K562 (cell line): Measurements from ENCODE around the gene PRSS22. TPM values are rescaled to one million over a fixed set of nuclear protein-coding genes. Genes with fewer than 3 reads are reported as not detected.

Source experiments
- ARID2 ChIP-seq: fragments of 450-650 bp; IDR thresholded peaks from 2 replicates; pipeline ENCODE4 v1.6.1; 2017; ENCODE audit warnings: antibody characterized with exemption, mild to moderate bottlenecking
- CBFA2T3 ChIP-seq: fragments of 450-650 bp; IDR thresholded peaks from 2 replicates; pipeline ENCODE4 v1.6.1; 2017
- DDX20 ChIP-seq: fragments of 450-650 bp; IDR thresholded peaks from 2 replicates; pipeline ENCODE4 v1.6.1; 2016; ENCODE audit warnings: missing genetic modification characterization, low read depth, mild to moderate bottlenecking, missing compliant biosample characterization, moderate library complexity
- ESRRA ChIP-seq: fragments of 450-650 bp; IDR thresholded peaks from 2 replicates; pipeline ENCODE4 v1.6.1; 2014; ENCODE audit warnings: low read depth, mild to moderate bottlenecking, moderate library complexity, borderline replicate concordance
- ETV6 ChIP-seq, 3 experiments: fragments of 150-350 bp in 1 of 3; sonication (generic) in 1 of 3; formaldehyde crosslinking in 1 of 3; IDR thresholded peaks; 2 replicates each; pipeline versions ENCODE4 v1.6.1 to v1.8.0; 2014 to 2022; ENCODE audit warnings: borderline replicate concordance in 2 of 3, low read depth in 2 of 3, antibody characterized with exemption in 1 of 3, low read length in 1 of 3, mild to moderate bottlenecking in 1 of 3, missing genetic modification reagents in 1 of 3
- ILK ChIP-seq: fragments of 450-650 bp; IDR thresholded peaks from 2 replicates; pipeline ENCODE4 v1.6.1; 2016; ENCODE audit warnings: missing genetic modification characterization, low read depth, mild to moderate bottlenecking, missing compliant biosample characterization, moderate library complexity, borderline replicate concordance
- MBD2 ChIP-seq: sonication (generic); IDR thresholded peaks from 2 replicates; pipeline ENCODE4 v1.6.1; 2016; ENCODE audit warnings: low read depth, borderline replicate concordance
- NR1H2 ChIP-seq: sonication (generic); formaldehyde crosslinking; IDR thresholded peaks from 2 replicates; pipeline ENCODE4 v1.4.0; 2020; ENCODE audit warnings: mild to moderate bottlenecking, missing genetic modification reagents
- POLR2A ChIP-seq: fragments of 450-650 bp; conservative IDR thresholded peaks from 2 replicates; pipeline ENCODE4 v1.6.1; 2016
- POLR2AphosphoS5 ChIP-seq: IDR thresholded peaks from 2 replicates; pipeline ENCODE4 v1.6.1; 2011; ENCODE audit warnings: mild to moderate bottlenecking, low read depth, low read length, moderate library complexity; ENCODE audit not compliant: control insufficient read depth, insufficient read depth
- POLR2H ChIP-seq: IDR thresholded peaks from 2 replicates; pipeline ENCODE4 v1.6.1; 2016; ENCODE audit warnings: missing genetic modification characterization, low read depth, mild to moderate bottlenecking, control low read depth, missing compliant biosample characterization, moderate library complexity
- SIN3A ChIP-seq, 2 experiments: fragments of 150-350 bp in 1 of 2; IDR thresholded peaks; 2 replicates each; pipeline ENCODE4 v1.6.1; 2011 to 2016; ENCODE audit warnings: borderline replicate concordance in 2 of 2, low read depth in 2 of 2, low read length in 2 of 2, mild to moderate bottlenecking in 2 of 2, moderate library complexity in 2 of 2; ENCODE audit not compliant: control insufficient read depth in 1 of 2
- SIX5 ChIP-seq, 2 experiments: IDR thresholded peaks; 2 replicates each; pipeline ENCODE4 v1.6.1; 2011; ENCODE audit warnings: low read length in 2 of 2, borderline replicate concordance in 1 of 2, low read depth in 1 of 2, mild to moderate bottlenecking in 1 of 2, moderate library complexity in 1 of 2; ENCODE audit not compliant: insufficient read depth in 1 of 2
- SMAD1 ChIP-seq: fragments of 150-350 bp; IDR thresholded peaks from 2 replicates; pipeline ENCODE4 v1.6.1; 2014; ENCODE audit warnings: low read length, low read depth; ENCODE audit not compliant: partially characterized antibody
- STAT5B ChIP-seq: fragments of 250-450 bp; sonication (Bioruptor Pico); IDR thresholded peaks from 2 replicates; pipeline ENCODE4 v1.8.0; 2021; ENCODE audit warnings: mild to moderate bottlenecking, inconsistent platforms
- ZNF121 ChIP-seq: sonication (generic); formaldehyde crosslinking; conservative IDR thresholded peaks from 2 replicates; pipeline ENCODE4 v1.8.0; 2022; ENCODE audit warnings: missing genetic modification reagents
- ZNF232 ChIP-seq: sonication (generic); formaldehyde crosslinking; IDR thresholded peaks from 2 replicates; pipeline ENCODE4 v1.8.0; 2022; ENCODE audit warnings: mild to moderate bottlenecking, missing genetic modification reagents
- ZNF354B ChIP-seq: fragments of 250-450 bp; sonication (Bioruptor Pico); IDR thresholded peaks from 2 replicates; pipeline ENCODE4 v1.4.0; 2020
- ZNF444 ChIP-seq: fragments of 250-450 bp; sonication (Bioruptor Pico); IDR thresholded peaks from 2 replicates; pipeline ENCODE4 v1.4.0; 2020; ENCODE audit warnings: mild to moderate bottlenecking, moderate library complexity
- ZNF740 ChIP-seq, 3 experiments: fragments of 200-800 bp in 1 of 3; sonication (Bioruptor generic) in 1 of 3; sonication (generic) in 1 of 3; formaldehyde crosslinking in 1 of 3; IDR thresholded peaks; 2 replicates each; pipeline versions ENCODE4 v1.6.1 to v1.8.0; 2016 to 2022; ENCODE audit warnings: mild to moderate bottlenecking in 2 of 3, missing compliant biosample characterization in 2 of 3, missing genetic modification characterization in 2 of 3, missing genetic modification reagents in 1 of 3
- polyA plus RNA-seq, 8 experiments: library from polyadenylated mRNA; depleted of rRNA in 4 of 8; stranded (reverse) in 5 of 8; unstranded in 3 of 8; fragments of >200 nt; fragmentation: Nextera tagmentation in 2 of 8; fragmentation: Illumina TruSeq in 1 of 8; extraction: Ambion mirVana in 2 of 8; extraction: Trizol in 1 of 8; gene quantifications; 2 replicates each; pipeline versions ENCODE4 v1.2.1 to v1.2.3, GENCODE V29; 2011 to 2014; ENCODE audit warnings: inconsistent platforms in 1 of 8, missing spikeins in 1 of 8
- total RNA-seq, 7 experiments: library from RNA; depleted of rRNA in 6 of 7; stranded (reverse); fragments of >200 nt in 6 of 7; fragmentation: Illumina TruSeq in 2 of 7; extraction: Trizol in 2 of 7; gene quantifications; 2 replicates each; pipeline versions ENCODE4 v1.2.1 to v1.2.3, GENCODE V29; 2011 to 2021; ENCODE audit warnings: low replicate concordance in 1 of 7
- TF ChIP-seq, protein P1 (sequence below): fragments of 450-650 bp; IDR thresholded peaks from 2 replicates; pipeline ENCODE4 v1.6.1; 2016; ENCODE audit warnings: low read depth, mild to moderate bottlenecking, moderate library complexity
- TF ChIP-seq, protein P2 (sequence below): fragments of 250-450 bp; sonication (Bioruptor Pico); IDR thresholded peaks from 2 replicates; pipeline ENCODE4 v1.6.1; 2021; ENCODE audit warnings: mild to moderate bottlenecking
- TF ChIP-seq, protein P3 (sequence below): fragments of 250-450 bp; sonication (Bioruptor Pico); IDR thresholded peaks from 2 replicates; pipeline ENCODE4 v1.5.0; 2020; ENCODE audit warnings: mild to moderate bottlenecking, borderline replicate concordance

PRSS22 gene
- total and polyA plus RNA-seq, 9 of the 15 experiments (the other 6 are each of a cell fraction or from before 2014, with no cell fraction given), result 0.13 to 0.42 TPM; not detected in 7

- TF ChIP-seq ZNF444 (CRISPR knock-in tag) (no peak), SIN3A (IDR thresholded peaks at IDR 0.05; ENCODE audit: borderline replicate concordance in 2 of 2, control insufficient read depth in 1 of 2, low read depth in 2 of 2, low read length in 2 of 2) (peak; percentile 13 to 75; a peak in 1 of 4 replicates), POLR2A (peak; percentile 94), ZNF121 (CRISPR knock-in tag) (no peak), ZNF232 (CRISPR knock-in tag) (no peak), POLR2AphosphoS5 (peak; percentile 37), MBD2 (no peak), DDX20 (peak; percentile 75), NR1H2 (CRISPR knock-in tag) (no peak), ZNF740 (CRISPR knock-in tag; IDR thresholded peaks at IDR 0.05) (no peak), ZNF740 (tag; IDR thresholded peaks at IDR 0.05) (no peak), ESRRA (peak; percentile 89), ARID2 (peak; percentile 82), CBFA2T3 (peak; percentile 16; the same call in 1 of the 2 replicates), ZNF354B (CRISPR knock-in tag) (no peak), ILK (tag) (no peak), STAT5B (no peak), SMAD1 (no peak), ETV6 (IDR thresholded peaks at IDR 0.05; ENCODE audit: borderline replicate concordance in 1 of 2, low read depth in 2 of 2, low read length in 1 of 2) (peak; percentile 77 to 89; a peak in 3 of 4 replicates), ETV6 (CRISPR knock-in tag; IDR thresholded peaks at IDR 0.05; ENCODE audit: borderline replicate concordance) (no peak), SIX5 (IDR thresholded peaks at IDR 0.05; ENCODE audit: borderline replicate concordance in 1 of 2, insufficient read depth in 1 of 2, low read depth in 1 of 2, low read length in 2 of 2) (no peak; a peak in 1 of 4 replicates), POLR2H (peak; percentile 75)
- TF ChIP-seq, protein P1, sequence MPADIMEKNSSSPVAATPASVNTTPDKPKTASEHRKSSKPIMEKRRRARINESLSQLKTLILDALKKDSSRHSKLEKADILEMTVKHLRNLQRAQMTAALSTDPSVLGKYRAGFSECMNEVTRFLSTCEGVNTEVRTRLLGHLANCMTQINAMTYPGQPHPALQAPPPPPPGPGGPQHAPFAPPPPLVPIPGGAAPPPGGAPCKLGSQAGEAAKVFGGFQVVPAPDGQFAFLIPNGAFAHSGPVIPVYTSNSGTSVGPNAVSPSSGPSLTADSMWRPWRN, result no peak
- TF ChIP-seq, protein P2, sequence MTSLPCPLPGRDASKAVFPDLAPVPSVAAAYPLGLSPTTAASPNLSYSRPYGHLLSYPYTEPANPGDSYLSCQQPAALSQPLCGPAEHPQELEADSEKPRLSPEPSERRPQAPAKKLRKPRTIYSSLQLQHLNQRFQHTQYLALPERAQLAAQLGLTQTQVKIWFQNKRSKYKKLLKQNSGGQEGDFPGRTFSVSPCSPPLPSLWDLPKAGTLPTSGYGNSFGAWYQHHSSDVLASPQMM (CRISPR knock-in tag), result no peak
- TF ChIP-seq, protein P3, sequence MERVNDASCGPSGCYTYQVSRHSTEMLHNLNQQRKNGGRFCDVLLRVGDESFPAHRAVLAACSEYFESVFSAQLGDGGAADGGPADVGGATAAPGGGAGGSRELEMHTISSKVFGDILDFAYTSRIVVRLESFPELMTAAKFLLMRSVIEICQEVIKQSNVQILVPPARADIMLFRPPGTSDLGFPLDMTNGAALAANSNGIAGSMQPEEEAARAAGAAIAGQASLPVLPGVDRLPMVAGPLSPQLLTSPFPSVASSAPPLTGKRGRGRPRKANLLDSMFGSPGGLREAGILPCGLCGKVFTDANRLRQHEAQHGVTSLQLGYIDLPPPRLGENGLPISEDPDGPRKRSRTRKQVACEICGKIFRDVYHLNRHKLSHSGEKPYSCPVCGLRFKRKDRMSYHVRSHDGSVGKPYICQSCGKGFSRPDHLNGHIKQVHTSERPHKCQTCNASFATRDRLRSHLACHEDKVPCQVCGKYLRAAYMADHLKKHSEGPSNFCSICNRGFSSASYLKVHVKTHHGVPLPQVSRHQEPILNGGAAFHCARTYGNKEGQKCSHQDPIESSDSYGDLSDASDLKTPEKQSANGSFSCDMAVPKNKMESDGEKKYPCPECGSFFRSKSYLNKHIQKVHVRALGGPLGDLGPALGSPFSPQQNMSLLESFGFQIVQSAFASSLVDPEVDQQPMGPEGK (CRISPR knock-in tag), result no peak
Observed at GRCh38 chr16:2867987-2868789, 10.2 kb upstream of the PRSS22 start (continued).
